ENCODE measurements around the gene IRAK3.

DNA sequence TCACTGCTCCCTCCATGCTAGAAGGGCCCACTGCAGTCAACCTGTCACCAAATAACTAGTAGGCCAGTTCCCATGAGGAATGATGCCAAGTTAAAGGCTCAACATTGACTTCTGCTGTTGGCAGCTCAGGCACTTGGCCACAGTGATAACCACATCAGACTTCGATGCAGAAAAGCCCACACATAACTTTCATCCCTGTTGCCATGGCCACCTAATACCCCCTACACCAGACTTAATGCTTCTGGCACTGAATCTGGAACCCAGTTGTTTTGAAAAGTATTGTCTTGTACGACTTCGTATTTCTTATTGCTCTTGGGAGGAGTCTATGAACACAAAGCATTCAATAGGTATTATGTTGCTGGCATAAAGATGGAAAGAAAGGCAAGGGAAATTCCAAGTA is 69.0 kb downstream of the IRAK3 start:
- TF ChIP-seq, protein P1, sequence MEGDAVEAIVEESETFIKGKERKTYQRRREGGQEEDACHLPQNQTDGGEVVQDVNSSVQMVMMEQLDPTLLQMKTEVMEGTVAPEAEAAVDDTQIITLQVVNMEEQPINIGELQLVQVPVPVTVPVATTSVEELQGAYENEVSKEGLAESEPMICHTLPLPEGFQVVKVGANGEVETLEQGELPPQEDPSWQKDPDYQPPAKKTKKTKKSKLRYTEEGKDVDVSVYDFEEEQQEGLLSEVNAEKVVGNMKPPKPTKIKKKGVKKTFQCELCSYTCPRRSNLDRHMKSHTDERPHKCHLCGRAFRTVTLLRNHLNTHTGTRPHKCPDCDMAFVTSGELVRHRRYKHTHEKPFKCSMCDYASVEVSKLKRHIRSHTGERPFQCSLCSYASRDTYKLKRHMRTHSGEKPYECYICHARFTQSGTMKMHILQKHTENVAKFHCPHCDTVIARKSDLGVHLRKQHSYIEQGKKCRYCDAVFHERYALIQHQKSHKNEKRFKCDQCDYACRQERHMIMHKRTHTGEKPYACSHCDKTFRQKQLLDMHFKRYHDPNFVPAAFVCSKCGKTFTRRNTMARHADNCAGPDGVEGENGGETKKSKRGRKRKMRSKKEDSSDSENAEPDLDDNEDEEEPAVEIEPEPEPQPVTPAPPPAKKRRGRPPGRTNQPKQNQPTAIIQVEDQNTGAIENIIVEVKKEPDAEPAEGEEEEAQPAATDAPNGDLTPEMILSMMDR (IDR thresholded peaks at IDR 0.05): no peak
- TF ChIP-seq POLR2A (IDR thresholded peaks at IDR 0.05; ENCODE audit: low read depth) (no peak), EP300 (IDR thresholded peaks at IDR 0.05) (no peak)

Data from esophagus muscularis mucosa (tissue), 4 donors.